GM06990 (cell line): Measurements from ENCODE around the gene CYP2W1.
"Not testable (repeated sequence)": the region's sequence is repeated elsewhere in the genome, so short reads cannot be mapped to it uniquely, and the experiment has no call there.

Experiments
- DNase-seq: peaks from one replicate; pipeline ENCODE4 v3.0.0-alpha.2; 2011; ENCODE audit not compliant: insufficient read length; ENCODE audit errors: extremely low read depth
- H3K27me3 ChIP-seq: replicated peaks from 2 replicates; pipeline ENCODE4 v1.6.0; 2011; ENCODE audit warnings: low read length; ENCODE audit not compliant: control insufficient read depth, insufficient read depth
- H3K36me3 ChIP-seq: 2 replicates; pipeline ENCODE4 v1.5.1; 2011; ENCODE audit warnings: low read length; ENCODE audit not compliant: control insufficient read depth, insufficient read depth
- H3K4me3 ChIP-seq: replicated peaks from 2 replicates; pipeline ENCODE4 v1.5.1; 2011; ENCODE audit warnings: low read depth, mild to moderate bottlenecking, control low read depth, low read length
- CTCF ChIP-seq: IDR thresholded peaks from 2 replicates; pipeline ENCODE4 v1.5.1; 2011; ENCODE audit warnings: low read length, control low read depth, mild to moderate bottlenecking, inconsistent platforms; ENCODE audit not compliant: insufficient read depth, poor library complexity, severe bottlenecking

CYP2W1 gene

GRCh38 chr7:1032536-1033181 lies 49.7 kb downstream of the CYP2W1 start:
- Histone ChIP-seq H3K36me3 (no peaks in the 10 kb centered on the region; the same call in 1 of the 2 replicates), H3K4me3 (no peak overlapping the region), H3K27me3 (no peaks in the 10 kb centered on the region)
- TF ChIP-seq CTCF: no peak
- DNase-seq: no peak

- no peaks in the 10 kb centered on the region; the same call in 1 of the 2 replicates for H3K36me3 ChIP-seq
- TF ChIP-seq CTCF: no peak
- no peak for DNase-seq
- H3K27me3 ChIP-seq: no peaks in the 10 kb centered on the region
- H3K4me3 ChIP-seq: no peak overlapping the region
Observed at GRCh38 chr7:1033546-1034145, 50.7 kb downstream of the CYP2W1 start.

GRCh38 chr7:1034769-1035168 lies 51.8 kb downstream of the CYP2W1 start:
- H3K36me3 ChIP-seq, H3K27me3 ChIP-seq, H3K4me3 ChIP-seq, DNase-seq: not testable (repeated sequence)

GRCh38 chr7:1036164-1036928 lies 53.4 kb downstream of the CYP2W1 start:
- not testable (repeated sequence) for H3K4me3 ChIP-seq, H3K27me3 ChIP-seq, DNase-seq, H3K36me3 ChIP-seq
